Peyer's patch (tissue), 4 donors: ENCODE results near the gene SCLT1.

Experiments used
- CTCF ChIP-seq, 6 experiments: fragments of 450-650 bp in 4 of 6; fragments of 200-600 bp in 2 of 6; sonication (generic) in 1 of 6; IDR thresholded peaks; one replicate each; pipeline ENCODE4 v1.5.1; 2017 to 2019; ENCODE audit warnings: antibody characterized with exemption in 6 of 6, mild to moderate bottlenecking in 3 of 6, moderate library complexity in 1 of 6
- POLR2A ChIP-seq, 2 donors: fragments of 450-650 bp; IDR thresholded peaks; one replicate each; pipeline ENCODE4 v1.5.1; 2017; ENCODE audit warnings: antibody characterized with exemption in 2 of 2, mild to moderate bottlenecking in 2 of 2, moderate library complexity in 2 of 2

GRCh38 chr4:129087516-129087915 is 5.8 kb downstream of the SCLT1 start:
- TF ChIP-seq CTCF (IDR thresholded peaks at IDR 0.05) (no peak), POLR2A (IDR thresholded peaks at IDR 0.05) (no peak)
